Inferior parietal cortex (tissue), 1 donor: ENCODE data around the gene LILRA6.

Experiments used
- DNase-seq: peaks from one replicate; pipeline ENCODE4 v3.0.0-alpha.2; 2016; ENCODE audit errors: extremely low spot score

The LILRA6 gene

GRCh38 chr19:54188215-54188871 is 54.2 kb downstream of the LILRA6 start:
- DNase-seq = peak; percentile 39

GRCh38 chr19:54186934-54187381 is 55.6 kb downstream of the LILRA6 start:
- DNase-seq = no peak
